SK-N-SH (cell line): Measurements from ENCODE around the gene CRYBG1. TPM values are rescaled to one million over a fixed set of nuclear protein-coding genes. Genes with fewer than 3 reads are reported as not detected.

Experiments used
- CTCF ChIA-PET: fragments of 300-600, 350-600 bp; formaldehyde crosslinking; extraction: SDS; loops from one replicate; lab custom pipeline; 2021; lab: Yijun Ruan, JAX
- POLR2A ChIA-PET: fragments of 350-600 bp; sonication (Branson Sonifier 250); formaldehyde crosslinking; extraction: SDS; loops from one replicate; lab custom pipeline; 2020; ENCODE audit warnings: antibody characterized with exemption, inconsistent platforms; lab: Yijun Ruan, JAX
- DNase-seq: peaks from one replicate; pipeline ENCODE4 v3.0.0; 2012
- H2AFZ ChIP-seq: fragments of 200-600 bp; sonication (generic); 2 replicates; pipeline ENCODE4 v1.8.1; 2016; ENCODE audit warnings: antibody characterized with exemption, mild to moderate bottlenecking, low read depth
- H3F3A ChIP-seq: fragments of 200-600 bp; sonication (generic); replicated peaks from 2 replicates; pipeline ENCODE3; 2016; ENCODE audit warnings: antibody characterized with exemption, mild to moderate bottlenecking; ENCODE audit not compliant: insufficient read depth
- H3K27ac ChIP-seq, 2 experiments: fragments of 200-500 bp in 1 of 2; fragments of 200-600 bp in 1 of 2; sonication (Bioruptor generic) in 1 of 2; sonication (generic), shearing (Covaris generic) in 1 of 2; 2 replicates each; pipeline versions ENCODE4 v1.5.1 to v1.6.1; 2014 to 2016; ENCODE audit warnings: low read depth in 2 of 2, inconsistent platforms in 1 of 2, low read length in 1 of 2, mild to moderate bottlenecking in 1 of 2, mixed read lengths in 1 of 2
- H3K27me3 ChIP-seq: fragments of 200-600 bp; sonication (generic), shearing (Covaris generic); 2 replicates; pipeline ENCODE4 v1.6.1; 2016; ENCODE audit warnings: mixed run types; ENCODE audit not compliant: insufficient read depth
- H3K36me3 ChIP-seq, 2 experiments: fragments of 200-500 bp in 1 of 2; fragments of 200-600 bp in 1 of 2; sonication (Bioruptor generic) in 1 of 2; sonication (generic) in 1 of 2; replicated peaks in 1 of 2; 2 replicates each; pipeline versions ENCODE3 to v1.5.1; 2014 to 2016; ENCODE audit warnings: low read length in 1 of 2, mild to moderate bottlenecking in 1 of 2; ENCODE audit not compliant: insufficient read depth in 2 of 2, control insufficient read depth in 1 of 2
- H3K4me1 ChIP-seq, 2 experiments: fragments of 200-500 bp in 1 of 2; fragments of 200-600 bp in 1 of 2; sonication (Bioruptor generic) in 1 of 2; sonication (generic), shearing (Covaris generic) in 1 of 2; 2 replicates each; pipeline versions ENCODE4 v1.5.1 to v1.6.1; 2014 to 2016; ENCODE audit warnings: low read depth in 1 of 2, low read length in 1 of 2, mixed run types in 1 of 2; ENCODE audit not compliant: insufficient read depth in 2 of 2, control insufficient read depth in 1 of 2
- H3K4me2 ChIP-seq: fragments of 200-600 bp; sonication (generic), shearing (Covaris generic); 2 replicates; pipeline ENCODE4 v1.6.1; 2017; ENCODE audit warnings: mixed run types
- H3K4me3 ChIP-seq, 2 experiments: fragments of 200-500 bp in 1 of 2; fragments of 200-600 bp in 1 of 2; sonication (Bioruptor generic) in 1 of 2; sonication (generic), shearing (Covaris generic) in 1 of 2; 2 replicates each; pipeline versions ENCODE4 v1.5.1 to v1.8.1; 2014 to 2016; ENCODE audit warnings: low read depth in 2 of 2, inconsistent platforms in 1 of 2, low read length in 1 of 2, mild to moderate bottlenecking in 1 of 2, mixed read lengths in 1 of 2, moderate library complexity in 1 of 2
- H3K79me2 ChIP-seq: fragments of 200-600 bp; sonication (generic); 2 replicates; pipeline ENCODE4 v1.8.1; 2017; ENCODE audit warnings: mild to moderate bottlenecking; ENCODE audit not compliant: insufficient read depth
- H3K9ac ChIP-seq: fragments of 200-600 bp; sonication (generic); 2 replicates; pipeline ENCODE4 v1.6.1; 2017; ENCODE audit warnings: mixed run types
- H3K9me2 ChIP-seq: fragments of 200-600 bp; sonication (generic); 2 replicates; pipeline ENCODE4 v1.6.1; 2017; ENCODE audit warnings: mixed run types
- H3K9me3 ChIP-seq: fragments of 200-600 bp; sonication (generic); 2 replicates; pipeline ENCODE4 v1.6.1; 2017; ENCODE audit warnings: mixed run types, mild to moderate bottlenecking, moderate library complexity
- H4K20me1 ChIP-seq: fragments of 200-600 bp; sonication (generic); 2 replicates; pipeline ENCODE4 v1.6.1; 2017; ENCODE audit warnings: mild to moderate bottlenecking, mixed run types; ENCODE audit not compliant: insufficient read depth
- CHD2 ChIP-seq: fragments of 150-350 bp; IDR thresholded peaks from 2 replicates; pipeline ENCODE4 v1.6.1; 2018; ENCODE audit warnings: low read length; ENCODE audit not compliant: partially characterized antibody
- CTCF ChIP-seq: fragments of 200-600 bp; sonication (generic); IDR thresholded peaks from 2 replicates; pipeline ENCODE4 v1.6.1; 2017; ENCODE audit warnings: antibody characterized with exemption, mild to moderate bottlenecking, moderate library complexity
- ELF1 ChIP-seq: IDR thresholded peaks from 2 replicates; pipeline ENCODE4 v1.4.0; 2012
- EZH2phosphoT487 ChIP-seq: fragments of 200-600 bp; sonication (generic); IDR thresholded peaks from 2 replicates; pipeline ENCODE4 v1.6.1; 2017; ENCODE audit warnings: low read depth, mixed run types, mild to moderate bottlenecking, antibody characterized with exemption, moderate library complexity, borderline replicate concordance
- FOSL2 ChIP-seq: IDR thresholded peaks from 2 replicates; pipeline ENCODE4 v1.4.0; 2012; ENCODE audit warnings: low read depth, mild to moderate bottlenecking, moderate library complexity, borderline replicate concordance
- FOXJ3 ChIP-seq: sonication (generic); formaldehyde crosslinking; IDR thresholded peaks from 2 replicates; pipeline ENCODE4 v1.5.1; 2020; ENCODE audit warnings: mild to moderate bottlenecking, missing genetic modification reagents
- IRF3 ChIP-seq: fragments of 150-350 bp; IDR thresholded peaks from 2 replicates; pipeline ENCODE4 v1.6.1; 2016; ENCODE audit warnings: mild to moderate bottlenecking, low read depth, low read length
- JUND ChIP-seq: IDR thresholded peaks from 2 replicates; pipeline ENCODE4 v1.4.0; 2012
- MAX ChIP-seq: IDR thresholded peaks from 2 replicates; pipeline ENCODE4 v1.4.0; 2012; ENCODE audit warnings: low read depth
- MEF2A ChIP-seq: IDR thresholded peaks from 2 replicates; pipeline ENCODE4 v1.4.0; 2012; ENCODE audit warnings: low read depth, borderline replicate concordance
- MXI1 ChIP-seq: IDR thresholded peaks from 2 replicates; pipeline ENCODE4 v1.6.1; 2012; ENCODE audit warnings: mild to moderate bottlenecking, low read depth, low read length, improper control_type of control experiment
- NFIC ChIP-seq: IDR thresholded peaks from 2 replicates; pipeline ENCODE4 v1.4.0; 2012; ENCODE audit warnings: borderline replicate concordance
- NRF1 ChIP-seq: IDR thresholded peaks from 2 replicates; pipeline ENCODE4 v1.6.1; 2012; ENCODE audit warnings: low read depth, mild to moderate bottlenecking, low read length
- PBX3 ChIP-seq: IDR thresholded peaks from 2 replicates; pipeline ENCODE4; 2012
- POLR2AphosphoS5 ChIP-seq: IDR thresholded peaks from 2 replicates; pipeline ENCODE4 v1.6.1; 2012; ENCODE audit warnings: low read depth, low read length
- RAD21 ChIP-seq: IDR thresholded peaks from 2 replicates; pipeline ENCODE4 v1.6.1; 2012; ENCODE audit warnings: mild to moderate bottlenecking, low read length
- RFX5 ChIP-seq: IDR thresholded peaks from 2 replicates; pipeline ENCODE4 v1.6.1; 2012; ENCODE audit warnings: mild to moderate bottlenecking, improper control_type of control experiment, low read length
- RXRA ChIP-seq: IDR thresholded peaks from 2 replicates; pipeline ENCODE4 v1.4.0; 2012; ENCODE audit warnings: low read depth, mild to moderate bottlenecking, borderline replicate concordance
- SMC3 ChIP-seq: IDR thresholded peaks from 2 replicates; pipeline ENCODE4 v1.6.1; 2012; ENCODE audit warnings: low read depth, low read length, improper control_type of control experiment
- TEAD4 ChIP-seq: IDR thresholded peaks from 2 replicates; pipeline ENCODE4 v1.4.0; 2012; ENCODE audit warnings: mild to moderate bottlenecking, borderline replicate concordance; ENCODE audit not compliant: insufficient read depth
- USF1 ChIP-seq: IDR thresholded peaks from 2 replicates; pipeline ENCODE4 v1.4.0; 2012; ENCODE audit warnings: low read depth, borderline replicate concordance
- YY1 ChIP-seq: IDR thresholded peaks from 2 replicates; pipeline ENCODE4 v1.4.0; 2012; ENCODE audit warnings: low read depth, mild to moderate bottlenecking
- WGBS: methylation state at CpG from one replicate; pipeline ENCODE4 v1.1.6; 2017; ENCODE audit warnings: low lambda C conversion rate; 5-methylcytosine and 5-hydroxymethylcytosine counted together
- polyA plus RNA-seq, 3 experiments: library from polyadenylated mRNA; depleted of rRNA; stranded (reverse); fragments of >200 nt; gene quantifications; 2 replicates each; pipeline ENCODE4 v1.2.3, GENCODE V29; 2012

Gene CRYBG1
- polyA plus RNA-seq, 1 of the 3 experiments (the other 2 are of a cell fraction): 13.8 TPM

GRCh38 chr6:106525882-106526275 is 165.4 kb downstream of the CRYBG1 start (continued):
- no peak for TF ChIP-seq EZH2phosphoT487
- no peak for TF ChIP-seq MXI1
- TF ChIP-seq FOSL2: no peak
- no peak for TF ChIP-seq POLR2AphosphoS5
- TF ChIP-seq RAD21: no peak
- TF ChIP-seq MEF2A: no peak
- TF ChIP-seq, all 33 proteins: peak for 0

GRCh38 chr6:106527117-106527516 is 166.6 kb downstream of the CRYBG1 start:
- peaks cover 63% of the 10 kb centered on the region for H3K79me2 ChIP-seq
- H3K9me3 ChIP-seq: no peaks in the 10 kb centered on the region
- no peaks in the 10 kb centered on the region for H3K27me3 ChIP-seq
- no peak for TF ChIP-seq ELF1
- no peak for TF ChIP-seq YY1
- no peak for TF ChIP-seq CHD2
- no peak for TF ChIP-seq MAX
- TF ChIP-seq JUND: no peak
- no peak for TF ChIP-seq RXRA
- TF ChIP-seq RFX5: no peak
- TF ChIP-seq SMC3: no peak
- TF ChIP-seq NFIC: no peak
- TF ChIP-seq USF1: no peak
- no peak for TF ChIP-seq TEAD4
- CTCF ChIA-PET: interaction anchor here (1.0 kb wide), 1 partner anchor 452 kb away, joined by 3 read pairs; no protein-coding TSS in a partner anchor
- no peaks in the 10 kb centered on the region for H3K9me2 ChIP-seq
- peak overlapping the region; percentile 79 to 100; a peak in 3 of 4 replicates for H3K27ac ChIP-seq
- H3K4me2 ChIP-seq: peak overlapping the region; percentile 56; the same call in 1 of the 2 replicates
- peaks cover 0 to 37% of the 10 kb centered on the region in 2 experiments; a peak in 3 of 4 replicates for H3K4me1 ChIP-seq
- DNase-seq: no peak
- no peaks in the 10 kb centered on the region for H4K20me1 ChIP-seq
- H3K4me3 ChIP-seq: no peak overlapping the region
- peaks cover 7 to 55% of the 10 kb centered on the region in 2 experiments for H3K36me3 ChIP-seq
- POLR2A ChIA-PET: no interaction called here
- H2AFZ ChIP-seq: no peak overlapping the region
- H3F3A ChIP-seq: peaks cover 48% of the 10 kb centered on the region
- WGBS: 56% methylated on average over 2 of the region's 2 CpGs
- no peak overlapping the region; the same call in 1 of the 2 replicates for H3K9ac ChIP-seq

GRCh38 chr6:106527979-106528378 is 167.5 kb downstream of the CRYBG1 start:
- peaks cover 7 to 58% of the 10 kb centered on the region in 2 experiments for H3K36me3 ChIP-seq
- peaks cover 0 to 37% of the 10 kb centered on the region in 2 experiments; a peak in 3 of 4 replicates for H3K4me1 ChIP-seq
- H3K9me3 ChIP-seq: no peaks in the 10 kb centered on the region
- peak overlapping the region; percentile 56; the same call in 1 of the 2 replicates for H3K4me2 ChIP-seq
- H2AFZ ChIP-seq: no peak overlapping the region
- H3K9me2 ChIP-seq: no peaks in the 10 kb centered on the region
- H3F3A ChIP-seq: peaks cover 48% of the 10 kb centered on the region
- no peak for DNase-seq
- H3K79me2 ChIP-seq: peaks cover 54% of the 10 kb centered on the region
- ChIA-PET CTCF (no interaction called here), POLR2A (no interaction called here)
- H4K20me1 ChIP-seq: no peaks in the 10 kb centered on the region
- peak overlapping the region; percentile 68; the same call in 1 of the 2 replicates for H3K9ac ChIP-seq
- WGBS: 6% methylated on average over 3 of the region's 3 CpGs
- peak overlapping the region; percentile 79 to 100; a peak in 3 of 4 replicates for H3K27ac ChIP-seq
- no peak overlapping the region for H3K4me3 ChIP-seq
- no peaks in the 10 kb centered on the region for H3K27me3 ChIP-seq
- TF ChIP-seq IRF3 (no peak), NRF1 (no peak), USF1 (no peak), CTCF (no peak), RFX5 (no peak), RXRA (peak; percentile 41; the same call in 1 of the 2 replicates), CHD2 (no peak), RAD21 (no peak), PBX3 (peak; percentile 92), FOXJ3 (CRISPR knock-in tag) (no peak)
